T47D (cell line): ENCODE results near the gene WDR7.
A peak's percentile ranks its signal among the peaks of the same experiment; 100 is the strongest.

ENCODE experiments used
- DNase-seq, 2 experiments: peaks; one replicate each; pipeline versions ENCODE4 v3.0.0 to v3.0.0-alpha.2; 2011 to 2012; ENCODE audit warnings: low read depth in 1 of 2, low spot score in 1 of 2
- JUND ChIP-seq: IDR thresholded peaks from 2 replicates; pipeline ENCODE4 v1.6.1; 2012; ENCODE audit warnings: low read depth
- in situ Hi-C: cut with HindIII; loops from 2 replicates; pipeline ENCODE4 v1.10.0; 2016; ENCODE audit warnings: low sequenced_read_pairs, low pct_unique_long_range_greater_than_20kb

The WDR7 gene

GRCh38 chr18:56661360-56662062 lies 10.4 kb downstream of the WDR7 start:
- TF ChIP-seq JUND, result no peak
- in situ Hi-C loops, result no loop called here
- no peak for DNase-seq

GRCh38 chr18:56662063-56662408 lies 10.9 kb downstream of the WDR7 start:
- no peak for DNase-seq
- no peak for TF ChIP-seq JUND
- in situ Hi-C loops, result no loop called here

- in situ Hi-C loops, result no loop called here
- TF ChIP-seq JUND, result no peak
- DNase-seq, result no peak
Observed at GRCh38 chr18:56662502-56662901, 11.3 kb downstream of the WDR7 start.

- no peak for TF ChIP-seq JUND
- in situ Hi-C loops, result no loop called here
- no peak for DNase-seq
Observed at GRCh38 chr18:56662902-56663301, 11.7 kb downstream of the WDR7 start.

- no peak for TF ChIP-seq JUND
- in situ Hi-C loops, result no loop called here
- no peak for DNase-seq
Observed at GRCh38 chr18:56672391-56672790, 21.2 kb downstream of the WDR7 start.

- in situ Hi-C loops, result no loop called here
Observed at GRCh38 chr18:56672981-56673380, 21.8 kb downstream of the WDR7 start.

GRCh38 chr18:56676639-56677038 lies 25.5 kb downstream of the WDR7 start:
- no peak for TF ChIP-seq JUND
- in situ Hi-C loops, result no loop called here
- no peak for DNase-seq

More at GRCh38 chr18:56672981-56673380, 21.8 kb downstream of the WDR7 start:
- DNase-seq, result no peak
- TF ChIP-seq JUND, result no peak

GRCh38 chr18:56678836-56679565 lies 27.8 kb downstream of the WDR7 start:
- no peak for DNase-seq
- TF ChIP-seq JUND, result no peak
- in situ Hi-C loops, result no loop called here

GRCh38 chr18:56684277-56684676 lies 33.1 kb downstream of the WDR7 start:
- DNase-seq, result no peak
- in situ Hi-C loops, result no loop called here
- TF ChIP-seq JUND, result no peak

GRCh38 chr18:56691530-56691929 lies 40.4 kb downstream of the WDR7 start:
- in situ Hi-C loops, result no loop called here
- DNase-seq, result no peak
- no peak for TF ChIP-seq JUND

- no peak for DNase-seq
- in situ Hi-C loops, result no loop called here
- no peak for TF ChIP-seq JUND
Observed at GRCh38 chr18:56696966-56697365, 45.8 kb downstream of the WDR7 start.

GRCh38 chr18:56702946-56703345 lies 51.8 kb downstream of the WDR7 start:
- in situ Hi-C loops, result no loop called here
- peak; percentile 9 to 52 for DNase-seq
- no peak for TF ChIP-seq JUND

- TF ChIP-seq JUND, result no peak
- DNase-seq, result peak in 1 of 2 experiments; percentile 27
- in situ Hi-C loops, result no loop called here
Observed at GRCh38 chr18:56709463-56709862, 58.3 kb downstream of the WDR7 start.

GRCh38 chr18:56711708-56712445 lies 60.7 kb downstream of the WDR7 start:
- TF ChIP-seq JUND, result no peak
- no peak for DNase-seq
- in situ Hi-C loops, result no loop called here
